GM23248 (cell line): ENCODE results near the gene ZBTB16.

Experiments used
- EZH2 ChIP-seq: fragments of 200-600 bp; sonication (generic); IDR thresholded peaks from 2 replicates; pipeline ENCODE4 v1.6.1; 2018; ENCODE audit warnings: antibody characterized with exemption, mild to moderate bottlenecking; ENCODE audit not compliant: insufficient read depth, poor library complexity, severe bottlenecking
- EZH2phosphoT487 ChIP-seq: fragments of 200-600 bp; sonication (generic); IDR thresholded peaks from 2 replicates; pipeline ENCODE4 v1.6.1; 2018; ENCODE audit warnings: antibody characterized with exemption, moderate library complexity, mild to moderate bottlenecking, low read depth; ENCODE audit not compliant: insufficient read depth

DNA sequence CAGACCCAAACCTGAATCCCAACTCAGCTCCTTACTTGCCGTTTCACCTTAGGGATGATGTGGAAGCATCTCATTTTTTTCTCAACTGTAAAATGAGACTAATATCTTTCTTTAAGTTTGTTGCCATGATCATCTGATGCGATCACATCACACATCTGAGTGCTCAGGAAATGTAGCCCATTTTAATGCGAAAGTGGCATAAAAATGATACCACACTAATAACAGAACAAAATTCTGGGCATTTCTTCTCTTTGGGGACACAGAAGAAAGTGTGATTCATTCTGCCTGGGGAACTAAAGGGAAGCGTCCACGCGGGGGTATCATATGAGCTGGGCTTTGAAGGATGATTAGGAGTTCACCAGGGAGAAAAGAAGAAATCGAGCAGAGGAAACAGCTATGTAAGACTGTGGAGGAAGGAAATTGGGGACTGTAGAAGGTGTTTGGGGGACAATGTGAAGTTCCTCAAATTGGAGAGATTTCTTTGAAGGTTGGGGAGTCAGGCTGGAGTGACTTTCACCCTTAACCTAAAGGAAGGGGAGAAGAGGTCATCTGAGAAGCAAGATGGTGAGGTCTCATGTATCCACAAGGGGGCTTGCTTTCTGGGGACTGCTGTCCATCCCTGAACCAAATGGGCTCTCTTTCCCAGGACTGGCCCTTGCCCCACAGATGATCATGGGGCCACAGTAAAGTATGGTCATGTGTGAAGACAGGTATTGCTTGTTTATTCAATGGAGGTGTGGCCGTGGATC lies 187.0 kb downstream of the ZBTB16 start:
- no peak for TF ChIP-seq EZH2
- TF ChIP-seq EZH2phosphoT487 = no peak
